NCI-H526 (cell line): ENCODE measurements around the gene ELN.

ENCODE experiments used
- DNase-seq, 2 experiments: peaks; one replicate each; lab custom pipeline; 2025; lab: John Stamatoyannopoulos, UW

The ELN gene

DNA sequence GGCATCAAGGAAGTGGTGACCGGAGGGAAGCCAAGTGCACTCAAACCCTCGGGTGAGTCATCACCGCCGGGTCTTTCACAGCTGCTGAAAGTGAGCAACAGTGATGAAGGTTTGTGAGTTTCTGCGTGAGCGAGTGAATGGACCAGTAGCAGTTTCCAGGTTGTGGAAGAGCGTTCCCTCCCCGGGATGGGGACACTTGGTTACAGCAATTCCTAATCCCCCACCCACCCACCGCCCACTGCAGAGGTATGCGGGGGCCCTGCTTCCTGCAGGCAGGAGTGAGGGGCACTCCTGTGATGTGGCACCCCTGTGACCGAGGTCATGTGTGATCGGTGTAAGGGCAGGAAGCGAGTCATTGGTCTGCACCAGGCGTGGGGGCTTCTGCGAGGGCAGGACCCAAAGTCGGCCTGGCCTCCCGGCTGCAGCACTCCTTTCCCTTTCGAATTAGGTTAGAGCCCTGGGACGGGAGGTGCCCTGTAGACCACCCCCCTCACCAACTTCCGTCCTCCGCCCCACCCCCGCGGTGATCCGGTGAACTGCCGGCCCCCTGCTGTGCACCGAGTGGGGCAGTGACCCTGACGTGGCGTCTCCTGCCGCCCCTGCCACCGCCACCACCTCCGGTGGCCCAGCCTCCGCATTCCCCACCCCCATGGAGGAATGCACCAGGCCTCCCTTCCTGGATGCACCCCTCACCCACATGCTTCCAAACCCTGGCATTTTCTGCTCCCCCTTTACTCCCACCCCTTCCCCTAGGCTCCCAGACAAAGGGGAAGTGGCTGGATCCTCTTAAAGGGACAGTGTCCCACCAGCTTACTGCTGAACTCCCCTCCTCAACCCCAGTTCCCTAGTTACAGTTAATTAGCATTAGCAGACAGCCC is 66.5 kb downstream of the ELN start:
- DNase-seq: no peak

- DNase-seq: no peak
Observed at GRCh38 chr7:74095135-74095534, 67.2 kb downstream of the ELN start.

- DNase-seq: no peak
Observed at GRCh38 chr7:74097937-74098614, 70.1 kb downstream of the ELN start.

DNA sequence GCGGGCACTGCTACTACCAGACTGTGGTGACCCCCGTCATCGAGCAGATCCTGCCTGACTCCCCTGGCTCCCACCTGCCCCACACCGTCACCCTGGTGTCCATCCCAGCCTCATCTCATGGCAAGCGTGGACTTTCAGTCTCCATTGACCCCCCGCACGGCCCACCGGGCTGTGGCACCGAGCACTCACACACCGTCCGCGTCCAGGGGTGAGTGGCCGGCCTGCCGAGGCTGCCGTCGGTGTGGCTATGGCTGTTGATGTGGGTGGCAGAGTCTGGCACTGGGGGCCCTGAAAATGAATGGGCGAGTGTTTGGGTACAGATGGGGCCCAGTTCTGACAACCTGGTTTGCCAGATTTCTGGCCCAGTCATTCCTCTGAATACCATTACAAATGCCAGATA is 71.1 kb downstream of the ELN start:
- DNase-seq: no peak

- DNase-seq: peak; percentile 89 to 93
Observed at GRCh38 chr7:74101061-74101681, 73.2 kb downstream of the ELN start.

DNA sequence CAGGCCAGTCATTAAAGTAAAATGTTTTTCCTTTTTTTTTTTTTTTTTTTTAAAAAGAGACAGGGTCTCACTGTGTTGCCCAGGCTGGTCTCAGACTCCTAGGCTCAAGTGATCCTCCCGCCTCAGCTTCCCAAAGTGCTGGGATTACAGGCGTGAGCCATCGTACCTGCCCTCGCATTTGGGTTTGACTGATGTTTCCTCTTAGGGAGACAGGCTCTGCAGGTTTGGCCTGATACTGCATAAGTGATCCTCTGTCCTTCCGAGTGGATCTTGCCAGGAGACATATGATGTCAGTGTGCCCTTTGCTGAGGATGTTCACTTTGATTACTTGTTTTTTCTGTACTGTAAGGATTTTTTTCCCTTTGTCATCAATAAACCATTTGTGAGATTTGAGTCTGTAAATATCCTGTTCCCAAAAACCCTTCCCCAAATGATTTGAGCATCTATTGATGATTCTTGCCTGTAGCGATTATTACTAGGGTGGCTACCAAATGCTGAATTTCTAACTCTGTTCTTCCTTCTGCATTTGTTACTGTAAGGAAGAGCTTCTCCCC is 75.3 kb downstream of the ELN start:
- no peak for DNase-seq

DNA sequence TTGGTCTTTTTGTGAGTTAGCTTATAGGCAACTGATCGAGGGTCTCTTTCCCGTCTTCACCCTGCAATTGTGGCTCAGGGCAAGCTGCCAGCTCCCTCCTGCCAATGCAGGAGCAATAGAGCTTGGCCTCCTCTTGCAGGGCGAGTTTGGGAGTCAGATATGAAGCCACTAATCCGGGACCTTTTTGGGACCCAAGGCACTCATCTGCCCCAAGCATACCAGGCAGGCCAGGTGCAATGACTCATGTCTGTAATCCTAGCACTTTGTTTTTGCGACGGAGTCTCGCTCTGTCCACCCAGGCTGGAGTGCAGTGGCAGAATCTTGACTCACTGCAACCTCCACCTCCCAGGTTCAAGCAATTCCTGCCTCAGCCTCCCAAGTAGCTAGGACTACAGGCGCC is 76.7 kb downstream of the ELN start:
- no peak for DNase-seq

- DNase-seq: no peak
Observed at GRCh38 chr7:74105992-74106391, 78.0 kb downstream of the ELN start.

- DNase-seq: no peak
Observed at GRCh38 chr7:74106846-74107245, 78.9 kb downstream of the ELN start.

GRCh38 chr7:74115326-74115725 is 87.4 kb downstream of the ELN start:
- no peak for DNase-seq

DNA sequence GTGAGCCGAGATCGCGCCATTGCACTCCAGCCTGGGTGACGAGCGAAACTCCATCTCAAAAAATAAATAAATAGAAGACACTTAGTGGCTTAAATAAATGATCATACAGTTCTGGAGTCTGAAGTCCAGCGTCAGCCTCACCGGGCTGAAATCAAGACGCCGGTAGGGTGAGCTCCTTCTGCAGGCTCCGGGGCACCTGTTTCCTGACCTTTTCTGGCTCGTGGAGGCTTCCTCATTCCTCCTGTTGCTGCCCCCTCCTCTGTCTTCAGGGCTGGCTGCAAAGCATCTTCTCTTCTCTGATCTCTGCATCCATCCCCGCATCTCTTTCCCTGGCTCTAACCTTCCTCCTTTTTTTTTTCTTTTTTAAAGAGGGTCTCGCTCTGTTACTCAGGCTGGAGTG is 88.4 kb downstream of the ELN start:
- DNase-seq: no peak
